Kidney epithelial cell (primary cell): ENCODE results near the gene CD48. TPM values are rescaled to one million over a fixed set of nuclear protein-coding genes. Genes with fewer than 3 reads are reported as not detected.
A peak's percentile ranks its signal among the peaks of the same experiment; 100 is the strongest.

Experiments used
- DNase-seq: peaks from one replicate; pipeline ENCODE4 v3.0.0-alpha.2; 2010; ENCODE audit warnings: low read depth
- H3K27me3 ChIP-seq: 2 replicates; pipeline ENCODE4 v1.6.0; 2011; ENCODE audit warnings: low read length; ENCODE audit not compliant: control insufficient read depth, insufficient read depth
- H3K36me3 ChIP-seq: 2 replicates; pipeline ENCODE4 v1.5.1; 2011; ENCODE audit warnings: low read length; ENCODE audit not compliant: control insufficient read depth, insufficient read depth
- H3K4me3 ChIP-seq: 2 replicates; pipeline ENCODE4 v1.5.1; 2011; ENCODE audit warnings: low read depth, mild to moderate bottlenecking, control low read depth, low read length
- CTCF ChIP-seq: IDR thresholded peaks from 2 replicates; pipeline ENCODE4 v1.5.1; 2011; ENCODE audit warnings: mild to moderate bottlenecking, moderate library complexity, low read length, control low read depth, inconsistent platforms; ENCODE audit not compliant: insufficient read depth, poor library complexity, severe bottlenecking
- total RNA-seq: library from RNA; depleted of rRNA; stranded (reverse); fragments of >200 nt; gene quantifications from 2 replicates; pipeline ENCODE4 v1.2.3, GENCODE V29; 2015

CD48 gene
- total RNA-seq, 1 donor from 2014 or later: not detected

GRCh38 chr1:160675641-160676410, 35.8 kb downstream of the CD48 start:
- peak; percentile 10 for DNase-seq
- TF ChIP-seq CTCF: peak; percentile 94
- no peak overlapping the region for H3K4me3 ChIP-seq
- no peaks in the 10 kb centered on the region for H3K36me3 ChIP-seq
- peaks cover 5% of the 10 kb centered on the region for H3K27me3 ChIP-seq

GRCh38 chr1:160674415-160674814, 37.2 kb downstream of the CD48 start:
- no peak overlapping the region for H3K4me3 ChIP-seq
- H3K27me3 ChIP-seq: peaks cover 5% of the 10 kb centered on the region
- no peak for DNase-seq

GRCh38 chr1:160672789-160673695, 38.6 kb downstream of the CD48 start:
- DNase-seq: no peak
- no peak for TF ChIP-seq CTCF
- H3K27me3 ChIP-seq: peaks cover 1% of the 10 kb centered on the region
- no peaks in the 10 kb centered on the region for H3K36me3 ChIP-seq
- H3K4me3 ChIP-seq: no peak overlapping the region

More at GRCh38 chr1:160674415-160674814, 37.2 kb downstream of the CD48 start:
- H3K36me3 ChIP-seq: no peaks in the 10 kb centered on the region
- TF ChIP-seq CTCF: no peak

- no peak overlapping the region for H3K4me3 ChIP-seq
- TF ChIP-seq CTCF: no peak
- H3K36me3 ChIP-seq: no peaks in the 10 kb centered on the region
- no peak for DNase-seq
- H3K27me3 ChIP-seq: no peaks in the 10 kb centered on the region
Observed at GRCh38 chr1:160671603-160672517, 39.8 kb downstream of the CD48 start.

- DNase-seq: no peak
- H3K4me3 ChIP-seq: no peak overlapping the region
- no peaks in the 10 kb centered on the region for H3K36me3 ChIP-seq
- TF ChIP-seq CTCF: no peak
- H3K27me3 ChIP-seq: no peaks in the 10 kb centered on the region
Observed at GRCh38 chr1:160670701-160671100, 40.9 kb downstream of the CD48 start.
